Keratinocyte (primary cell): ENCODE measurements around the gene FOXJ3. TPM values are rescaled to one million over a fixed set of nuclear protein-coding genes. Genes with fewer than 3 reads are reported as not detected.

Source experiments
- DNase-seq: peaks from one replicate; pipeline ENCODE4 v3.0.0-alpha.2; 2011; ENCODE audit warnings: low read depth, missing footprints, low spot score
- FAIRE-seq: peaks from 2 replicates; lab custom pipeline; 2011; peaks lifted over from hg19 to GRCh38; lab: Jason Lieb, UNC
- H2AFZ ChIP-seq: 2 replicates; pipeline ENCODE4 v1.6.0; 2012; ENCODE audit warnings: low read length, control low read depth, inconsistent platforms; ENCODE audit not compliant: control insufficient read depth
- H3K27ac ChIP-seq: 2 replicates; pipeline ENCODE4 v1.5.1; 2011; ENCODE audit warnings: low read length; ENCODE audit not compliant: control insufficient read depth, insufficient read depth
- H3K27me3 ChIP-seq: 3 replicates; pipeline ENCODE4 v1.6.0; 2011; ENCODE audit warnings: low read length; ENCODE audit not compliant: control insufficient read depth, insufficient read depth; ENCODE audit errors: extremely low read depth
- H3K36me3 ChIP-seq, 2 experiments: 2 replicates in 1 of 2; 3 replicates in 1 of 2; pipeline ENCODE4 v1.5.1; 2011; ENCODE audit warnings: low read length in 2 of 2, mild to moderate bottlenecking in 1 of 2; ENCODE audit not compliant: control insufficient read depth in 2 of 2, insufficient read depth in 2 of 2; ENCODE audit errors: extremely low read depth in 1 of 2
- H3K4me1 ChIP-seq: 3 replicates; pipeline ENCODE4 v1.5.1; 2011; ENCODE audit warnings: low read length; ENCODE audit not compliant: control insufficient read depth, insufficient read depth; ENCODE audit errors: extremely low read depth
- H3K4me2 ChIP-seq: 3 replicates; pipeline ENCODE4 v1.6.0; 2011; ENCODE audit warnings: low read depth, low read length; ENCODE audit not compliant: control insufficient read depth, insufficient read depth; ENCODE audit errors: extremely low read depth
- H3K4me3 ChIP-seq, 3 experiments: fragments of 200-600 bp in 1 of 3; sonication (generic) in 1 of 3; 2 replicates in 2 of 3; 3 replicates in 1 of 3; pipeline ENCODE4 v1.5.1; 2011 to 2016; ENCODE audit warnings: low read length in 3 of 3, mild to moderate bottlenecking in 3 of 3, control low read depth in 2 of 3, inconsistent platforms in 1 of 3, low read depth in 1 of 3, mixed read lengths in 1 of 3, mixed run types in 1 of 3, moderate library complexity in 1 of 3; ENCODE audit not compliant: control insufficient read depth in 2 of 3, insufficient read depth in 2 of 3; ENCODE audit errors: extremely low read depth in 1 of 3
- H3K79me2 ChIP-seq: 2 replicates; pipeline ENCODE4 v1.6.0; 2012; ENCODE audit warnings: low read length; ENCODE audit not compliant: control insufficient read depth, insufficient read depth
- H3K9ac ChIP-seq: 3 replicates; pipeline ENCODE4 v1.6.0; 2011; ENCODE audit warnings: low read length; ENCODE audit not compliant: control insufficient read depth, insufficient read depth; ENCODE audit errors: extremely low read depth
- H3K9me1 ChIP-seq: 3 replicates; pipeline ENCODE4 v1.6.0; 2011; ENCODE audit warnings: low read length; ENCODE audit not compliant: control insufficient read depth, insufficient read depth; ENCODE audit errors: extremely low read depth
- H3K9me3 ChIP-seq: 2 replicates; pipeline ENCODE4 v1.5.1; 2012; ENCODE audit warnings: low read depth, low read length; ENCODE audit not compliant: control insufficient read depth
- H4K20me1 ChIP-seq: 3 replicates; pipeline ENCODE4 v1.6.0; 2011; ENCODE audit warnings: low read length; ENCODE audit not compliant: control insufficient read depth, insufficient read depth; ENCODE audit errors: extremely low read depth
- CTCF ChIP-seq, 3 experiments: IDR thresholded peaks in 1 of 3; conservative IDR thresholded peaks in 1 of 3; optimal IDR thresholded peaks in 1 of 3; 2 replicates in 2 of 3; 3 replicates in 1 of 3; pipeline versions ENCODE3 to v1.5.1; 2011; ENCODE audit warnings: low read length in 3 of 3, mild to moderate bottlenecking in 3 of 3, moderate library complexity in 2 of 3, control low read depth in 1 of 3, inconsistent platforms in 1 of 3; ENCODE audit not compliant: insufficient read depth in 2 of 3; ENCODE audit errors: extremely low read depth in 1 of 3
- EZH2 ChIP-seq: IDR thresholded peaks from one replicate; pipeline ENCODE4 v1.6.1; 2012; ENCODE audit warnings: inconsistent platforms, mild to moderate bottlenecking, low read length, moderate library complexity
- dilution Hi-C: fragments of 300-500 bp; cut with MboI; formaldehyde crosslinking; loops from one replicate; pipeline ENCODE4 v1.7.0; 2020; ENCODE audit warnings: low sequenced_read_pairs; ENCODE audit not compliant: extremely low pct_ligation_motif_present
- polyA plus RNA-seq, 5 experiments: library from polyadenylated mRNA; depleted of rRNA in 3 of 5; stranded (reverse) in 3 of 5; stranded (forward) in 1 of 5; unstranded in 1 of 5; fragments of >200 nt; gene quantifications; 1 replicate in 1 of 5; 2 replicates in 3 of 5; 3 replicates in 1 of 5; pipeline versions ENCODE4 v1.2.1 to v1.2.3, GENCODE V29; 2011 to 2012; ENCODE audit warnings: missing spikeins in 2 of 5, low read depth in 1 of 5, low replicate concordance in 1 of 5

Gene FOXJ3
- polyA plus RNA-seq, 1 donor (not counting 4 experiments of a cell fraction or from before 2014, with no cell fraction given), result 40.2 TPM

- FAIRE-seq, result no peak
- no peak overlapping the region for H3K27ac ChIP-seq
- no peak overlapping the region for H2AFZ ChIP-seq
- no peaks in the 10 kb centered on the region for H3K9me3 ChIP-seq
- dilution Hi-C loops, result no loop called here
- no peak overlapping the region for H3K4me3 ChIP-seq
- no peak for TF ChIP-seq EZH2
- DNase-seq, result no peak
- H4K20me1 ChIP-seq, result no peaks in the 10 kb centered on the region
- H3K36me3 ChIP-seq, result no peaks in the 10 kb centered on the region
- no peaks in the 10 kb centered on the region for H3K79me2 ChIP-seq
- peaks cover 9% of the 10 kb centered on the region for H3K4me1 ChIP-seq
- no peak overlapping the region for H3K9ac ChIP-seq
- no peaks in the 10 kb centered on the region for H3K27me3 ChIP-seq
- H3K9me1 ChIP-seq, result no peaks in the 10 kb centered on the region
- no peak overlapping the region for H3K4me2 ChIP-seq
Observed at GRCh38 chr1:42372796-42373195, 37.8 kb upstream of the FOXJ3 start.

- Histone ChIP-seq H3K79me2 (no peaks in the 10 kb centered on the region), H3K4me2 (no peak overlapping the region)
- dilution Hi-C loops, result no loop called here
Observed at GRCh38 chr1:42370876-42371549, 36.0 kb upstream of the FOXJ3 start.

More at GRCh38 chr1:42370876-42371549, 36.0 kb upstream of the FOXJ3 start:
- no peak overlapping the region for H3K27ac ChIP-seq
- H3K9ac ChIP-seq, result no peak overlapping the region
- H3K9me3 ChIP-seq, result no peaks in the 10 kb centered on the region
- no peak for DNase-seq
- peaks cover 9% of the 10 kb centered on the region for H3K4me1 ChIP-seq
- no peak overlapping the region for H3K4me3 ChIP-seq
- TF ChIP-seq EZH2, result no peak
- no peak for TF ChIP-seq CTCF (optimal IDR thresholded peaks at IDR 0.05 in 1 of 3, IDR thresholded peaks at IDR 0.05 in 1 of 3, conservative IDR thresholded peaks at IDR 0.05 in 1 of 3; ENCODE audit: extremely low read depth in 1 of 3, insufficient read depth in 2 of 3, low read length in 3 of 3)
- H4K20me1 ChIP-seq, result no peaks in the 10 kb centered on the region
- peak; percentile 81 for FAIRE-seq
- H3K27me3 ChIP-seq, result no peaks in the 10 kb centered on the region
- H3K36me3 ChIP-seq, result no peaks in the 10 kb centered on the region
- no peaks in the 10 kb centered on the region for H3K9me1 ChIP-seq
- no peak overlapping the region for H2AFZ ChIP-seq
